NCI-H2029 (cell line): ENCODE data around the gene AP2A2.
A peak's percentile ranks its signal among the peaks of the same experiment; 100 is the strongest.

Experiments used
- DNase-seq: peaks from one replicate; lab custom pipeline; 2025; lab: John Stamatoyannopoulos, UW

AP2A2 gene

GRCh38 chr11:996681-997080 is 71.0 kb downstream of the AP2A2 start:
- no peak for DNase-seq

GRCh38 chr11:997907-998306 is 72.2 kb downstream of the AP2A2 start:
- no peak for DNase-seq

- DNase-seq: no peak
Observed at GRCh38 chr11:999009-999408, 73.3 kb downstream of the AP2A2 start.

DNA sequence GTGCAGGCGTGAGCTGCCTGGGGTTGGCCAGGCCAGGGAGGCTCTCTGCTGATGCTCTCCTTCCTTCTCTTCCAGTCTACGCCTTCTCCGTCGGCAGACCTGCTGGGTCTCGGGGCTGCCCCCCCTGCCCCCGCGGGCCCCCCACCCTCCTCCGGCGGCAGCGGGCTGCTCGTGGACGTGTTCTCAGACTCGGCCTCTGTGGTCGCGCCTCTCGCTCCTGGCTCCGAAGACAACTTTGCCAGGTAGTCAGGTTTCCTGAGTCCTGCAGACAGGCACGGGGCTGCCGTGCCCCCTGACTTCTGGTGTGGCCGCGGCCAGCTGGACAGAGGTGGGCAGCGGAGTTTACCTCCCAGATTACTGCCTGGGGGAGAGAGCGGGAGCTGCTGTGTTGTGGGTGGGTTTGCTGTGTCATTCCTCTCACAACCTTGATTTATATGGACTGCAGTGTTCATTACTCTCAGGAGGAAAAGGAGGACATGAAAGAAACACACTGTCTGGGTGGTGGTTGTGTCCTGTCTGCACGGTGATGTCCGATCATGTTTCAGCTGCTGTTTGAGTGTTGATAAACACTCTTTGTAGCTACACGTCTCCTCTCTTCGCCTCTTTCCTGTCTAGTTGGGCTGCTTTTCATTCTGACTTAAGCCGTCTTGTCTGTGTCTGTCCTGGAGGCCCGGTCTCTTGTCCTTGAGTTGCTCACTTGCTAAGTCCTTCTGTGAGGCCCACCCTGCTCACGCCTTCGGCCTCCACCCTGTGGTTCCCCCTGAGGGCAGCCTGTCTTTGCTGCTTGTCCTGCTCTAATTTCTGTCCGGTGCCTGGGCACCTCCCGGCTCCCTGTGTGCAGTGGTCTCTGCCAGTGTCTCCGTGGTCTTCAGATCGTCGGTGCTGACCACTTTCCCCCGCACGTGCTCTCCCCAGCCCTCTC is 74.9 kb downstream of the AP2A2 start:
- DNase-seq: no peak

DNA sequence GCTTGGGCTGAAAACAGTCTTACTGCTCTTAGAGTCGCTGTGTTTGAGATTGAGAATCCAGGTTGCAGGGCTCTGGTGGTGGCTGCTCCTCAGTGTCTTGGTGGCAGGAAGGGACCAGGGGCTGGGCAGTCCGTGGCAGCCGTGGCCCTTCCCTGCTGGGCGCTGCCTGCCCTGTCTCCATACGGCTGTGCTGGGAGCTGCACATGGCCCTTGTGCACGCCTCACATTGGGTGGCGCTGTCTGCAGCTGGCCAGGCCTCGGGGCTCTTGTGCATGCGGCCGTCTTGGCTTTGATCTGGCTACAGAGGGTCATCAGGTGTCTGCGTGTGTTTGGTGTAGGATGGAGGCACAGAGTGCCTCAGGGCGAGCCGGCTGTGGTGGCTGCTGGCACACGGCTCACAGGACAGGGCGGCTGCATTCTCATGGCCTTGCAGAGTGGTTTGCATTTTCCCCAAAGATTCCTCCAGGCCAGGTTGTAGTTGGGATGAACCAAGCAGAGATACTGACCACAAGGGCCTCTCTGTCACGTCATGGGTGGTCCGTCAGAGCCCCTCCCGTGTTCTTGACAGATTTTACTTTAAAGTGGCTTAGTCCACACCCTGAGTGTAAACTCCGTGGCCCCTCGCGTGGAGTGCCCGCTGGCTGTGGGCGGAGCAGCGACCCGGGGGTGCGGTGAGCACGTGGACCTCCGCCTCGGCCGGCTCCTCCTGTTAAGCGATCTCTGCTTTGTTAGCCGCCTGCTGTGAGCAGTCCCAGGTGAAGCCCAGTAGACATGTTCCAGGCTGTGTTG is 76.1 kb downstream of the AP2A2 start:
- no peak for DNase-seq

- DNase-seq: no peak
Observed at GRCh38 chr11:1002406-1002984, 76.8 kb downstream of the AP2A2 start.

- no peak for DNase-seq
Observed at GRCh38 chr11:1003159-1003558, 77.5 kb downstream of the AP2A2 start.

- DNase-seq: no peak
Observed at GRCh38 chr11:1005928-1006327, 80.3 kb downstream of the AP2A2 start.

- DNase-seq: no peak
Observed at GRCh38 chr11:1006762-1007161, 81.1 kb downstream of the AP2A2 start.

- DNase-seq: no peak
Observed at GRCh38 chr11:1007279-1007678, 81.6 kb downstream of the AP2A2 start.

GRCh38 chr11:1008001-1008802 is 82.5 kb downstream of the AP2A2 start:
- DNase-seq: no peak

- no peak for DNase-seq
Observed at GRCh38 chr11:1008803-1009145, 83.1 kb downstream of the AP2A2 start.

- DNase-seq: no peak
Observed at GRCh38 chr11:1009371-1009770, 83.7 kb downstream of the AP2A2 start.

DNA sequence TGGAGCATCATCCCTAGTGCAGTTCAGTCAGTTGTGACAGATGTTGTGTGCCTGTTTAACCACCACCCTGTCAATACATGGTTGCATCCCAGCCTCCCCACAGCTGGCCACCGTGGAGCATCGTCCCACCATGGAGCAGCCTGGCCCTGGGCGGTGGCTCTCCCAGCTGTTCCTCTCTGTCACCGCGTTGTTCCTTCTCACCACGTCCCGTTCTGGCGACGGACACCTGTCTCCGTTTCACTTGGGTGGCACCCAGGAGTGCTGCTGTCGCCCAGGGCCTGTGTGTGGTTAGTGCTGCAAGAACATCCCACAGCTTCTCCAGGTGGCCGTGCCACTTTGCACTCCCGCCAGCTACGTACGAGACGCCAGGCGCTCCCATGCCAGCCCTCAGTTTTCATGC is 84.3 kb downstream of the AP2A2 start:
- DNase-seq: no peak

DNA sequence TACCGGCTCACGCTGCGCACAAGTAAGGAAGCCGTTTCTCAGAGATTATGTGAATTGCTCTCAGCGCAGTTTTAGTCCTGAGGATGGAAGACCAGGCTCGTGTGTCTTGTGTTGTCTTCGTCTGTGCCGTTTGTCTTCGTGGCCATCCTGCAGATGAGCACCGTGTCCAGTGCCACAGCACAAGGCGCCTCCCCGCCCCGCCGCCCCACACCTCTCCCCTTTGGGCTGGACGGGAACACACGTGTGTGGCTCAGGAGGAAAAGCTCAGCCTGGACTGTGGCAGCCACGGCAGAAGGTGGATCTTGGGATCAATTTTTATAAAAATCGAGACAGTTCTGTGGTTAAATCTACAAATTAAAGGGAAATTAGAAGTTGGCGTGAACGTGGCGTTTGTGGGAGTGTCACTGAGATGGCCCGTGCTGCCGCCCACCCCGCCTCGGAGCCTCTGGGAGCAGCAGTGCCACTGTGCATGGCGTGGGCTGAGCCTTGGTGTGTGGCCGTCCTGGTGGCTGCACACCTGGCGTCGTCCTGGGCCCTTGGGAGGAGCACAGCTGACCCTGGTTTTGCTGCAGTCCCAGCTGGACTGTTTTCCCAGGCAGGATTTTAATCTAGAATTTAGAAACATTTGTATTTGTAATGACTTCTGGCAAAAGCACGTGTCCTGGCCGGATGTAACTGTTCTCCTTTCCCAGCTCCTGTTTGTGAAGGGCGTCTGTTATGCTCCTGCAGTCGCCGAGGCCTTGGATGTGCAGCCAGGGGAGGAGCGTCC is 85.1 kb downstream of the AP2A2 start:
- no peak for DNase-seq

DNA sequence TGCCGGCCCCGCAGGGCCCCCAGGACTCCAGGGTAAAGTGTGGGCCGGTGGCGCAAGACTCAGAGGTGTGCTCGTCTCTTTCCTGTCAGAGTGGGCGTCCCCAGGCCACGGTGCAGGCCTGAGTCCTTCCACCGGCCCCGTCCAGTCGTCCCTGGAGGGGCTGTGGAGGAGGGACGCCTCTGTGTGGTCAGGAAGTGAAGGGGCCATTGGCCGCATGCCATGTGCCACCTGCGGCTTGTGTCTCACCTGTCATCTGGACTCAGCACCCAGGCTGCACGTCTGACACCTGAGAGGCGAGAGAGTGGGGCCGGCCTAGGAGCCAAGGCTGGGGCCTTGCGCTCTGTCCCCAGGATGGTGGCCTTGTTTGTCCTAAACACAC is 85.6 kb downstream of the AP2A2 start:
- DNase-seq: peak; percentile 49

DNA sequence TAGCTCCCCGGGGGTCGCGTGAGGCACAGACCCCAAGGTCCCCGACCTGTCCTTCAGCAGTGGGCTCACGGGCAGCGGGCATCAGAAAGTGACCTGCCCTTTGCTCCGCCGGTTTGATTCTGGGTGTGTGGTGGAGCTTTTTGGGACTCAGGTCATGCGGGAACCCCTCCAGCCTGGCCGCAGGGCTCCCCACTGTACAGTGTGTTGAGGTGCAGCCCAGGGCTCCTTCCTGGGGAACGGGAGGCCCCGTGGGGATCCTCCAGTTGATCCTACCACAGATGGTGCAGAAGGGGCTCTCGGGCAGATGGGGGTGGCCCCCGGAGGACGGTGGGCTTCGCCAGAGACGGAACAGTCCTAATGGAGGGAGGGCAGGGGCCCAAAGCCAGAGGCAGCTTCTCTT is 86.6 kb downstream of the AP2A2 start:
- DNase-seq: no peak

GRCh38 chr11:1012740-1013630 is 87.3 kb downstream of the AP2A2 start:
- no peak for DNase-seq

- DNase-seq: no peak
Observed at GRCh38 chr11:1013631-1013935, 87.9 kb downstream of the AP2A2 start.

- no peak for DNase-seq
Observed at GRCh38 chr11:1014276-1014675, 88.6 kb downstream of the AP2A2 start.

GRCh38 chr11:1015064-1015463 is 89.4 kb downstream of the AP2A2 start:
- DNase-seq: no peak
